ENCODE results near the gene TUBB2B. TPM values are rescaled to one million over a fixed set of nuclear protein-coding genes. Genes with fewer than 3 reads are reported as not detected.

Gene TUBB2B
- total and polyA plus RNA-seq, 5 experiments from 2014 or later, result 0.08 to 0.20 TPM; not detected in 3

DNA sequence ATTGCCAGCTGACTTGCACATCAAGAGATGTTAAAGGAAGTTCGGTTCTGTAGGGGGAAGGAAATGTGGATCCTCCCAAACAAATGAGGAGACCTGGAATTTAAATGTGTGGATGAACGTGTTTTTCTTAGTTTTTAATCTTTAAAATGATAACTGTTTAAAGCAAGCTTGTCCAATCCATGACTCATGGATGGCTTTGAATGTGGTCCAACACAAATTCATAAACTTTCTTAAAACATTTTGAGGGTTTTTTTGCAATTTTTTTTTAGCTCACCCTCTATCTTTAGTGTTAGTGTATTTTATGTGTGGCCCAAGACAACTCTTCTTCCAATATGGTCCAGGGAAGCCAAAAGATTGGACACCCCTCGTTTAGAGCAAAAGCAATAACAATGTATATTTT is 12.6 kb downstream of the TUBB2B start:
- Mint-ChIP-seq H3K36me3 (no peaks in the 10 kb centered on the region), H3K4me1 (no peaks in the 10 kb centered on the region), H3K27ac (no peak overlapping the region), H3K9me3 (no peaks in the 10 kb centered on the region), H3K27me3 (peaks cover 24 to 58% (median 41%) of the 10 kb centered on the region in 5 donors), H3K4me3 (no peak overlapping the region)
- POLR2A ChIA-PET, result interaction anchor here (0.7 kb wide), 1 partner anchor 29 kb away, joined by 6 read pairs; no protein-coding TSS in a partner anchor
- no peak for DNase-seq
- no peak for ATAC-seq

DNA sequence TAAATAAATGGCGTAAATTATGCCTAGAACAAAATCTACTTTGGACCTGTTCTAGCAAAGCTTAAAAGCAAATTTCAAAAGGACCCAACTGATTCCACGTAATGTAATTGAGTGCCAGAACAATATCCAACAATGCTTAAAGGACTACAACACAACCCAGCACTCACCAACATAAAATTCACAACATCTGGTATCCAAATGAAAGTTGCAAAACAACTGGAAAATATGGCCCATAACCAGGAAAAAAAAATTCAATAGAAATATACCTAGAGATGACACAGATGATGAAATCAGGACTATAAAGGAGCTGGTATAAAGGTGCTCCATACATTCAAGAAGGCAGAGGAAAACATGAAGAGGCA is 14.1 kb downstream of the TUBB2B start:
- H3K27me3 Mint-ChIP-seq, result peaks cover 23 to 56% (median 36%) of the 10 kb centered on the region in 5 donors
- ATAC-seq (no peak), DNase-seq (no peak)
- H3K9me3 Mint-ChIP-seq, result no peaks in the 10 kb centered on the region
- no peak overlapping the region for H3K27ac Mint-ChIP-seq
- no peaks in the 10 kb centered on the region for H3K36me3 Mint-ChIP-seq
- H3K4me3 Mint-ChIP-seq, result no peak overlapping the region
- POLR2A ChIA-PET, result no interaction called here
- H3K4me1 Mint-ChIP-seq, result peaks cover 0 to 3% (median under 1%) of the 10 kb centered on the region in 4 donors

DNA sequence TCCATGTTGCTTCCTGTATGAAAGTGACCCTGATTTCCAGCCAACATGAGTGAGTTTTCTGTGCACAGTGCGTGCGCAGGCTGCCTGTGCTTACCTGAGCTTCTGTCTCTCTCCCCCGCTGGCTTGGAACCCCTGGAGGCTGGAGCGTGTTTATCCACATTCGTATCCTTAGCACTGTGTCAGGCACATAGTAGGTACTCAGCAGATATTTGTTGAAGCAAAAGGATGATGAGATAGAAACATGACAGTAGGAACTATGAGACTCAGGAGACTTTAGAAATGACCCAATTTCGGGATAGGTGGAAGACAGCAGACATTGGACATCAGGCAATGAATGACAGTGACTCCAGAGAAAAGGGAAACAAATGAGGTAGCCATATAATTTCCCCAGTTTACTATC is 15.2 kb downstream of the TUBB2B start:
- Mint-ChIP-seq H3K27me3 (peaks cover 14 to 52% (median 31%) of the 10 kb centered on the region in 5 donors), H3K4me3 (no peak overlapping the region), H3K9me3 (no peaks in the 10 kb centered on the region), H3K36me3 (no peaks in the 10 kb centered on the region), H3K27ac (no peak overlapping the region), H3K4me1 (peaks cover 0 to 3% (median under 1%) of the 10 kb centered on the region in 4 donors)
- no peak for DNase-seq
- POLR2A ChIA-PET, result no interaction called here
- ATAC-seq, result no peak

DNA sequence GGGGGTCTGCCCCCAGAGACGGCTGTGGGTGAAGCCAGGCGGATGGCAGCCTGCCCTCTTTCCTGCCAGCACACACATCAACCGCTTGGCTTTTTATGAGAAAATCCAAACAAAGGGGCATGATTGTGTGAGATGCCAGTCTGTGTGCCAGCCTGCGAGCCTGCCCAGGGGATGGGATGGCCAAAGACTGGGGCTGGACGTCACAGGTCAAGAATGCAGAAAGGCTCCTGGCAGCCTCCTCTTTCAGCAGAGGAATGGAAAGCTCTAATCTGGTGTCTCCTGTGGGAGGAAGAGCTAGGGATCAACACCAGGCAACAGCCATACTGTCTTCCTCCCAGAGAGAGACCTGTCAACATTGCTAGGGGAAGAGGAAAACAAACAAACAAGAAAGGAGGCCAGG is 15.8 kb downstream of the TUBB2B start:
- Mint-ChIP-seq H3K4me1 (peaks cover 0 to 3% (median under 1%) of the 10 kb centered on the region in 4 donors), H3K4me3 (no peak overlapping the region), H3K27ac (no peak overlapping the region), H3K9me3 (no peaks in the 10 kb centered on the region), H3K27me3 (peaks cover 14 to 52% (median 33%) of the 10 kb centered on the region in 5 donors), H3K36me3 (no peaks in the 10 kb centered on the region)
- DNase-seq (no peak), ATAC-seq (no peak)
- POLR2A ChIA-PET, result no interaction called here

DNA sequence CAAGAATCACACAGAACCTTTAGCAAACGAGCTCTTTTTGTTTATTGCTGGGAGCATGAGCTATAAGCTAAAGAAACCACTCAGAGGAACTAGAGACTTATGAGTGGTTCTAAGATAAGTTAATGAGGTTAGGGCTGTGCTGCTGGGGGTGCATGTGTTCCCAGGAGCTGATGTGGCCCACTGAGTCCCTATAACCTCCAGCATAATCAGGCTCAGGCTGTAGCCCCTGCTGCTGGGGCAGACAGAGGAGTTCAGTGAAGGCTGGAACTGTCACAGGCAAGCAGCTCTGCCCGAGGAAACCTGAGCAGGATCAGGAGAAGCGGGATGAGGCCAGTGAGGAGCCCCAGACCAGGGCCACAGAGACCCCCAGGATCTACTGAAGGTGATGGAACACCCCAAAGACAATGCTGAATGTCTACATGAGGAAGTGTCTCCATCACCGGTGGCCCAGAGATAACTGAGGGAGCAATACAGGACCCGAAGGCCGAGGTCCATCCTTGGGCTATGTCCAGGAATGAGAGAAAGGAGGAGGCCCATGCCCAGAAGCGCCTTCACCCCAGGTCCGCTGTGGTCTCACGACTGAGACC is 17.3 kb downstream of the TUBB2B start:
- POLR2A ChIA-PET, result no interaction called here
- H3K36me3 Mint-ChIP-seq, result no peaks in the 10 kb centered on the region
- H3K27ac Mint-ChIP-seq, result peak overlapping the region in 1 of 10 donors; percentile 74
- H3K27me3 Mint-ChIP-seq, result peaks cover 9 to 45% (median 28%) of the 10 kb centered on the region in 5 donors
- DNase-seq, result no peak
- no peak overlapping the region for H3K4me3 Mint-ChIP-seq
- ATAC-seq, result no peak
- H3K9me3 Mint-ChIP-seq, result peaks cover 0 to 2% (median 0%) of the 10 kb centered on the region in 9 donors
- peaks cover 0 to 3% (median under 1%) of the 10 kb centered on the region in 4 donors for H3K4me1 Mint-ChIP-seq

DNA sequence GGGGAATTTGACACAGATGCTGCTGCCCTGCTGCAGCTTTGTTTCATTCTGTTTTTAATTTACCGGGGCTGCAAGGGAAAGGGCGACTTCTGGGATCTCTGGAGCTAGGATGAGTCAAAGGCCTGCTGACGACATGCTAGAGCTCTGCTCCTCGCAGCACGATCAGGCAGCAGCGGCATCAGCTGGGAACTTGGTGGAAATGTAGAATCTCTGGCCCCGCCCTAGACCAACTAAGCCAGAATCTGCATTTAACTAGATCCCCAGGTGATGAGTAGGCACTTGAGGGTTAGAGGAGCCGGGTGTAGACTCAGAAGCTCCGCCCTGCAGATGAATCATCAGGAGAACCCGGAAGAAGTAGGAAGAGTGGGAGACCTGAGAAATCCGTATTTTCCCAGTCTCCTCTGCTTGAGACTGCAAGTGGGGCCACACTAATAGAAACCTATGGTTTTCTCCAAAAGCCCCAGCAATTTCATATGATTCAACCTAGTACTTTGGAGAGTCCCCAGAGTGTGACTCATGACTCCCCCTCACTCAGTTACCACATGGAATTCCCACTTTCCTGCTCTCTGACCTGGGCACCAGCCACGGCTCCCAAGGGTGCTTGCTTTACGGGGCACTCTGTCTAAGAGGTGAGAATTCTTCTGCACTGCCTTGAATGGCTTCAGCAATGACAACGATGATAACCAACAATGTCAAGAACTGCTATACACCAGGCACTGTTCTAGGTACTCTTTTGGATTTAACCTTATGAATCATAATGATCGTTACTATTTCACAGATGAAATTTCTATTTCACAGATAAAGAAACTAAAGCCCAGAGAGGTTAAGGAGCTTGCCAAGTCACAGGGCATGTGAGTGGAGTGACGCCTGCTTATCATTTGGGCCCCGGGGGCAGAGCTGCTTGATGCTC is 18.1 kb downstream of the TUBB2B start:
- ATAC-seq, result no peak
- Mint-ChIP-seq H3K36me3 (peaks cover 0 to 5% (median 0%) of the 10 kb centered on the region in 3 donors), H3K4me1 (peaks cover 0 to 6% (median under 1%) of the 10 kb centered on the region in 4 donors), H3K27me3 (peaks cover 9 to 45% (median 28%) of the 10 kb centered on the region in 5 donors), H3K4me3 (peak overlapping the region in 1 of 10 donors; percentile 31), H3K27ac (peak overlapping the region in 1 of 10 donors; percentile 74), H3K9me3 (peaks cover 0 to 6% (median 4%) of the 10 kb centered on the region in 9 donors)
- POLR2A ChIA-PET, result no interaction called here
- no peak for DNase-seq

DNA sequence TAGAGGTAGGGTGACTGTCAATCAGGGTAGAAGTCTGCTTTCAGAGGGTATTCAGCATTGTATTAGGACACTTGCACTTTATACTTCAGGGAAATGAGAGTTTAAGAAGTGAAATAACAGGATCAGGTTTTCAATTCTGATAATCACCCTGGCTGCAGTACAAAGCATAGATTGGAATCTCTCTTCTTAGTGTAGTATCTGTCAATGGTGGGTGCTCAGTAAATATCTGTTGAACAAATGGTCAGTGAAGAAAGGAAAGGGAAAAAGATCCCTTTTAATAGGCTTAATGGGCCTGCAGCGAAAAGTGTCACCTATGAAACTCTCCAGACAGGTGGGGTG is 18.7 kb downstream of the TUBB2B start:
- Mint-ChIP-seq H3K36me3 (peaks cover 0 to 7% (median 0%) of the 10 kb centered on the region in 3 donors), H3K9me3 (peaks cover 0 to 10% (median 7%) of the 10 kb centered on the region in 9 donors), H3K4me3 (no peak overlapping the region), H3K27me3 (peaks cover 9 to 45% (median 28%) of the 10 kb centered on the region in 5 donors), H3K27ac (peak overlapping the region in 1 of 10 donors; percentile 35), H3K4me1 (peaks cover 0 to 9% (median under 1%) of the 10 kb centered on the region in 4 donors)
- DNase-seq (no peak), ATAC-seq (no peak)
- POLR2A ChIA-PET, result no interaction called here

DNA sequence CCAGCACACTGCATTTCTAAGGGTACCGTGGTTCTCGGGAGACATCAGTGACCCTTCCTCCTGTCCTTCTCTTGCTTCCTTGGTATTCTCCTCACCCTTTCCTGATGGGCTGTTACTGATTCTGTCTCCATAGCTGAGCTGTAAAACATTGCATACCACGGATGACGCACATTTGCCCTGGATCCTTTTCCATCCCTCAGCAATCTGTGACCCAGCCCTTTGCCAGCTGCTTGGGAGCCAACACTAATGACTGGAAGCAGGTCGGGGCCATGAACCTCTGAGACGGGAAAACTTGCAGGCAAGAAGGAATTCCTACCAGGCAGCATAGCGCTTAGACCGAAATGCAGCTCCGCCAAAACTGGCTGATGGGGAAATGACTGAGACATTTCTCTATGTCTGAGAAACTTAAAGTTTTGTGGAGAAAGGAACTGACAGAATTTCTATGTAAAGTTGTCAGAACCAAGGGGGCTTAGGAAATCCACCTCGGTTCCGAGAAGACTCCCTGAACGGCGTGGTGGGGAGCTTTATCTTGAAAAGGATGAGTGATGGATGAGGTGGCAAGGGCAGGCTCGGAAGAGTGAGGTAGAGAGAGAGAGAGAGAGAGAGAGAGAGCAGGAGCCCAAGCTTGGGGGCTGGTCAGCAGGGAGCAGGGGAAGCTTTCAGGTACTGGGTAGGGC is 19.2 kb downstream of the TUBB2B start:
- peaks cover 0 to 13% (median 7%) of the 10 kb centered on the region in 9 donors for H3K9me3 Mint-ChIP-seq
- H3K36me3 Mint-ChIP-seq, result peaks cover 0 to 11% (median 0%) of the 10 kb centered on the region in 3 donors
- peak overlapping the region in 1 of 10 donors; percentile 35 for H3K27ac Mint-ChIP-seq
- no peak overlapping the region for H3K4me3 Mint-ChIP-seq
- peaks cover 0 to 9% (median under 1%) of the 10 kb centered on the region in 4 donors for H3K4me1 Mint-ChIP-seq
- POLR2A ChIA-PET, result no interaction called here
- peaks cover 9 to 45% (median 29%) of the 10 kb centered on the region in 5 donors for H3K27me3 Mint-ChIP-seq
- no peak for ATAC-seq
- DNase-seq, result no peak

DNA sequence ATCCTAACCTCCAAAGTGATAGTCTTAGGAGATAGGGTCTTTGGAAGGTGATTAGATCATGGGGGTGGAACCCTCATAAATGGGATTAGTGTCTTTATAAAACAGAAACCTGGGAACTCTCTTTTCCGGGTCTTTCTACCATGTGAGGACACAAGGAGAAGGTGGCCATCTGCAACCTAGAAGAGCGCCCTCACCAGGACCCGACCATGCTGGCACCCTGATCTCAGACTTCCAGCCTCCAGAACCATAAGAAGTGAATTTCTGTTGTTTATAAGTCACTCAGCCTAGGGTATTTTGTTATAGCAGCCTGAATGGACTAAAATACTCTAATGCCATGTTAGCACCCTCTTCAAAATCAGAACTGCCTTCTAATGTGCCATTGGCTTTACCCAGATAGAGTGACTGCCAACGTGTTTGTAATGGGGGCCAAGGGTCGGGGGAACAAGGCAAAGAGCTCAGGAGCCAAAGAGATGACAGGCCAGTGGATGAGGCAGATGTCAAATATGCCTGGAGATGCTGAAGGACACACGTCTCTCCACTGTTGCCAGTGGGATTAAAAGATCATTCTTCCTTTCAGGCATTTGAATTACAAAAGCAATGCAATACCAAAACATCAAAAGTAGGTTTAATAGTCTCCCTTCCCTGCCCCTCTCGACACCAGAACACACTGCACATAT is 21.0 kb downstream of the TUBB2B start:
- Mint-ChIP-seq H3K9me3 (peaks cover 0 to 21% (median 7%) of the 10 kb centered on the region in 9 donors), H3K4me1 (peaks cover 0 to 13% (median under 1%) of the 10 kb centered on the region in 4 donors)
- POLR2A ChIA-PET, result no interaction called here

DNA sequence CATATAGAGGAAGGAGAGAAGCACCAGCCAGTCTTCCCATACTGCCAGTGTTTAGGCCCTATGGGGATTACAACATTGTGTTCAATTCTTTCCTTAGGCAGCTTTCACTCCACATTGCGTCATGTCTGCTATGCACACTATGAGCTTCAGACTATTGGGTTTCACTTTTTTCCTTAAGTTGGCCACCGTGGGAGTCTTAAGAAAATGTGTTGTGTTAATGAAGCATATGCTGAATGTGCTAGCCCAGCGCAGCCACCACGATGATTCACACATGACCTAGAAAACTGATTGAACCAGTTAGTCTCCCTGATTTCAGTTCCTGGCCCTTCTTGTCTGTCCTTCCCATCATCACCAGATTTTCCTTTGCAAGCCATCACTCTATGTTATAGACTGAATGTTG is 21.5 kb downstream of the TUBB2B start:
- Mint-ChIP-seq H3K27ac (no peak overlapping the region), H3K27me3 (peaks cover 7 to 30% (median 29%) of the 10 kb centered on the region in 5 donors), H3K4me1 (peaks cover 0 to 13% (median under 1%) of the 10 kb centered on the region in 4 donors), H3K36me3 (peaks cover 0 to 12% (median 0%) of the 10 kb centered on the region in 3 donors), H3K4me3 (no peak overlapping the region), H3K9me3 (peaks cover 0 to 21% (median 7%) of the 10 kb centered on the region in 9 donors)
- ATAC-seq (no peak), DNase-seq (no peak)
- POLR2A ChIA-PET, result no interaction called here

More for the DNA sequence above, 21.0 kb downstream of the TUBB2B start:
- ATAC-seq (no peak), DNase-seq (no peak)
- Mint-ChIP-seq H3K27ac (no peak overlapping the region), H3K27me3 (peaks cover 7 to 31% (median 27%) of the 10 kb centered on the region in 5 donors), H3K4me3 (no peak overlapping the region), H3K36me3 (peaks cover 0 to 12% (median 0%) of the 10 kb centered on the region in 3 donors)

DNA sequence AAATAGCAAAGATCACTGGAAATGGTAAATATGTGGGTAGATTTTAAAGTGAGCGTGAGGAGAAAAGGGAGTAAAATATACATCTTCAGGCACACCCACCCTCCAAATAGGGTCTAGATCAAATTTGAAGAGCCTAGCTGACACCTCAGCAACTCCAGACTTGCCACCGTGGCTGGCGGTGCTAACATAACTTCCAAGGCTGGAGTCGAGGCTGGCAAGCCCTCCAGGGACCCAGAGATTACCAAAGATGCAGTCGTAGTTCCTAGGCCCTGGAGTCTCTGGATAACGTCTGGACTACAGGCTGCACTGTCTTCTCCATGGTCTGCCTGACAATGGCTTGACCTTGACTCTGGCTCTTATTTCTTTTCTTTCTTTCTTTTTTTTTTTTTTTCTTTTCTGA is 22.5 kb downstream of the TUBB2B start:
- peaks cover 0 to 21% (median 7%) of the 10 kb centered on the region in 9 donors for H3K9me3 Mint-ChIP-seq
- H3K4me3 Mint-ChIP-seq, result no peak overlapping the region
- no peak overlapping the region for H3K27ac Mint-ChIP-seq
- POLR2A ChIA-PET, result no interaction called here
- H3K36me3 Mint-ChIP-seq, result peaks cover 0 to 12% (median 0%) of the 10 kb centered on the region in 3 donors
- no peak for ATAC-seq
- H3K4me1 Mint-ChIP-seq, result peaks cover 0 to 13% (median under 1%) of the 10 kb centered on the region in 4 donors
- no peak for DNase-seq
- peaks cover 7 to 37% (median 30%) of the 10 kb centered on the region in 5 donors for H3K27me3 Mint-ChIP-seq

All from naive thymus-derived CD8-positive, alpha-beta T cell (primary cell).